GM21737 (cell line): Measurements from ENCODE around the gene DPYSL4.

ENCODE experiments used
- ATAC-seq: cut with Tn5 transposase; IDR thresholded peaks from one replicate; pipeline ENCODE4 v1.9.1; 2021; ENCODE audit warnings: mild to moderate bottlenecking, moderate library complexity; ENCODE audit not compliant: unreplicated experiment

DPYSL4 gene

DNA sequence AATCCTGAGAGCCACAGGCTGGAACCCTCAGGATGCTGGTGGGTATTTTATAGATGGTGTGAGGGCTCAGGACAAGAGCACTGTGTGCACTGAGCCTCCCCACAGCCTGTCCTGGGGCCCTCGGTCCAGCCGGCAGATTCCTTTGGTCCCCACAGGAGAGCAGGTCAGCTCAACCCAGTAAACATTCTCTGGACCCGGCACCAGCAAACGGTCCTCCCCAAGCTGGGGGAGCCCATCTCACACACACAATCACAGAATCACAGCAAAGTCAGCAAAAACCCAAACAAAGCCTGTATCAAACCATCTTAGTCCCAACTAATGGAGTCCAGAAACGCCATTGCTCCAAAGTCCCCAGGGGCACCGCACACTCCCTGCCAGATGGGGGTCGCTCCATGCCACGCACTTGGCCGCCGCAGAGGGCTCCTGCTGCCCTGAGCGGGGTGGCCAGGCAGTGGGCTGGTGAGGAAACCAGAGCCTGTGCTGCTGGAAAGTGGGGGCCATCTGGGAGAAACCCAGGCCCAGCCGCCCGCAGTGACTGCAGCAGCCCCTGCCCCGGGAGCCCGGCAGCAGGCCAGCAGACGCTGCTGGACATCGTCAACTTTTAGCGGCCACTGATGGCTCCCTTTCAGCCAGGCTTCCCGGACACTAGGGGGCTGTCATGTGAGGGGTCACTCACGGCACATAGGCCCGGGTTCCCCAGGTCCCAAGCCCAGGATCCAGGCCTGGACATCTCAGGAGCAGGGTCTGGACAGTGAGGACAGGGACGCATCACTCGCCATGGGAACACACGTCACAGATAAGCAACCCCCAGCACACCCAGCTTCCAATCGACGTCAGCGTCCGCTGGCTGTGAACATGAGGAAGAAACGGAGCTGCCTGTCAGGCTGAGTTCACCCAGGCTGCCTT, 52.6 kb downstream of the DPYSL4 start:
- ATAC-seq = no peak

DNA sequence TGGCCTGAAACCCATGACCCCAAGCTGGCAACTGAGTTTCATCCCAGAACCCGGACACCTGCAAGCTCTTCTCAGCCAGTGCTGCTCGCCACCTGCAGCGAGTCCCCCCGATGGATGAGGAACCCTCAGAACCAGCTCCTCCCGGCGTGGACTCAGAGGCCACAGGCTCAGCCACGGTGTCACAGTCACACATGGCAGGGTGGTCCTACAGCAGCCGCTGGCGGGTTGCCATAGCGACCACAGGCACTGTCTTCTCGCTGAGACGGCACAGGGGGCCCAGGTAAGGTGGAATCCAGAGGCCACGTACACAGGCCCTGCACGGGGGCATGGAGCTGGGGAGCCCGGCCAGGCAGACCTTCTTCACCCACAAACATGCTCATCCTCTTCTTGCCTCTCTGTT, 53.4 kb downstream of the DPYSL4 start:
- ATAC-seq = no peak

DNA sequence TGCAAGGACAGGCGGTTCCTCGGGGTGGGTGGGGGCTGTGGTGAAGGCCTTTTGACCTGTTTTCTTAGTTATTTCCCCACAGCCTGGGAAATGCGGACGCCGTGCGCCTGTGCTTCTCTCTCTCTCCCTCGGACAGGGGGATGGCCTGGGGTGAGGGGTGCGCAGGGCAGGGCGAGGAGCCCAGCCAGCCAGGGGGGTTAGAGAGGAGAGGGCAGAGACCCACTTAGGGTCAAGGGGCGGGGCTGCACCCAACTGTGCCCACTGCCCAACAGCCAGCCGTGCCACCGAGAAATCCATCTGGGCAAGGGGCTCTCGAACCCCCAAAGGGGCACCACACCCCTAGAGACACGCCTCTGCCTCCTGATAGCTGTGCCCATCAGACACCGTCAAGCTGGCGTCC, 53.8 kb downstream of the DPYSL4 start:
- no peak for ATAC-seq

DNA sequence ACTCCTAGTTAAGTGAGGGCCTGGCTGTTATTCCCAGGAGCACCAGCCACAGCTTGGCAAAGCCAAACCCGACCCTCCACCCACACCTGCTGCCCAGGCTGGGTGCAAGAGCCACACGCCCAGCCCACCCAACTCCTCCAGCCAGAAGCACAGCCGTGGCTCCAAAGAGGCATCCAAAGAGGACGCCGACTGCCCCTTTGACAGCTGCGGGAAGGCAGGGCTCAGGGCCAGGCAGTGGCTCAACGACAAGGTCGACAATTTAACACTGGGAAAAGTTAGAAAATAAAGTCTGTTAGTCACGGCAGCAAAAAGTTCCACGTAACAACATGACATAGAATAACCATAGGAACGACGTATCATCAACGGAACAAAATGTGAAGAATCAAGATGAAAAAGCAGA, 54.3 kb downstream of the DPYSL4 start:
- no peak for ATAC-seq

DNA sequence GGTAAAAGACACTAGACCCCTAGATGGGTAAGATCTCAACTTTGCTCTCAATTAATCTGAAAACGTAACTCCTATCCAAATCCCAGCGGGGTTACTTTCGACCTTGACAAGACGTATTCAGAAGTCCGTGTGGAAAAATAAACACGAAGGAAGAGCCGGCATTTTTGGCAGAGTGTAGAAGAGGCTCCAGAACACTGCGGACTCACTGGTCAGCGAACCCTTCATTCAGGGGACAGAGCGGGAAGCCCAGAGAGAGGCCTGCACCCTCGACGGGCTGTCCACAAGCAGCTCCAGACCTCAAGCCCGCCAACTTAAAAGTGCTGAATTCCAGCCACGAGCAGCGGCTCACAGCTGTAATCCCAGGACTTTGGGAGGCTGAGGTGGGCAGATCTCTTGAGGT, 54.7 kb downstream of the DPYSL4 start:
- ATAC-seq = no peak

DNA sequence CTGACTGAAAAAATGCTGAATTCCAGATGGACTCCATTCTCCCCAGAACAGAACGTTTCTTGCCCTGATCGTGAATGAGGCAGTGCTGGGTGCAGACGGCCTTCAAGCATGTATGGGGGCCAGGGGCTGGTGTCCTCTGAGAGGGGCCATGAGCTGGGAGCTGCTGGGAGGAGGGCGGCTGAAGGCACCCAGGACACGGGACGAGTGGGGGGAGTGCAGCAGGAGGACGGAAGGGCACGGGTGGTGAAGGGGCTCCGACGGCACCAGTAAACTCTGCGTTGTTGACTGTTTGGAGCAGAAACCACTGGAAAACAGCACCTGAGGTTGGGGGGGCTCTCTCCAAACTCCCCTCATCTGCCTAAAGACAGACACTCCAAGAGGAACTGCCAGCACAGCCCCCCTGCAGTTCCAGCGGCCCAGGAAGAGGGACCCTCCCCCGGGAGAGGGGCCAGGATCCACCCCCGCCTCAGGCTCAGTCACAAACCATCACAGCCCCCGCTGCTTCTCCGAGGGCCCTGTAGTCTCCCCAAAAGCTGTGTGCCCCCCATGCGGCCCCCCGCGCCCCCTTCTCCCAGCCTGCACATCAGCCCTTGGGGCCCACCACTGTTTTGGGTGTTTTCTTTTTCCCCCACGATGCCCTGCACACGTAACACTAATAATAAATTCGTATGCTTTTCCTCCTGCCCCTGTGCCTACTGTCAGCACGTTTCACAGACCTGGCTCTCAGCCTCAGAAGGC, 55.5 kb downstream of the DPYSL4 start:
- no peak for ATAC-seq

DNA sequence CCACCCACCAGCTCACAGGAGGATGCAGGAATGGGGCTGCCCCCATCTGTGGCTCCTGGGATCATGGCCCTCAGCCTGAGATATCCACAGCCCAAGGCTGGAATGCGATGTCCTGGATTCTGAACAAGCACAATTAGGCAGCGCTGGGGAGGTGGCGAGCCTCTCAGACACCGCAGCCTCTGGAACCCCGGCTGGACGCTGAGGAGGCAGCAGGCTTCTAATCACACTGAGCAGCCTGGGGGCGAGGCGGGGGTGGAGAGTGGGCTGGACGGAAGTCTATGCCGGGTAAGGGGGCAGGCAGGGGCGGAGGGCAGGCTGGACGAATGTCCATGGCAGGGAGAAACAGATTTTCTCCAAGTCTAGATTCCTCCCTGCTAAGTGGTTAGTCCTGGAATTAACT, 56.4 kb downstream of the DPYSL4 start:
- no peak for ATAC-seq

DNA sequence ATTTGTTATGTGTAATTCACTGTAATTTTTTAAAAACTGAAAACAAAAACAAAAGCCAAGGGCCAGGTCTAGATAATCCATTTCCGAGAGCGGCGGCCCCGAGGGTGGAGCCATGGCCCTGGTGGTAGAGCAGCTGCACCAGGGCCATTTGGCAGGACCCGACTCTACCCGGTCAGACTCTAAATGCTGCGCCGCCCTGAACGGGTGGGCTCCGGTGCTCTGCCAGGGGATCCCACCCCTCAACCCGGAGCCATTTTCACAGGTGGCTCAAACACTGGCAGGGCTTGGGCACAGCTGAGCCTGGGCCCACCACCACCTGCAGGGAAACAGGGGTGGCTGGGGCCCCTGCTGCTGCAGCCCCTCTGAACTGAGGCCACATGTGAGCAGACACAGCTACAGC, 56.9 kb downstream of the DPYSL4 start:
- no peak for ATAC-seq

DNA sequence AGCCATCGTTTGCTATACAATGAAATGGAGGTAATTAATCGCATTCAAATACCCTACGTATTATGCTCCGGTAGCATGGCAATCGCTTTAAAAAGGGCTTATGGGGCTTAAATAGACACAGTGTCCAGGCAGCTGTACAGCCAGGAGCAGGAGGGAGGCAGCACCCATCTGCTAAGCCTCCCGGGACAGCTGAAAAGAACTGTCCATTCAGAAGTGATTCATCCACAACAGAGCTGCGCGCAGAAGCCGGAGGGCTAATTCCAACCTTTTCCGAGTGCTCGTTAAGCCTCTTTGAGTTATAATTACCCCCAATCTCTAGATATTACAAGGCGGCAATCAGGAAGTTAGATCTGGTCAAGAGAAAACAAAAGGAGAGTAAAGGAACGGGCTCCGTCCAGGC, 58.3 kb downstream of the DPYSL4 start:
- ATAC-seq = no peak

DNA sequence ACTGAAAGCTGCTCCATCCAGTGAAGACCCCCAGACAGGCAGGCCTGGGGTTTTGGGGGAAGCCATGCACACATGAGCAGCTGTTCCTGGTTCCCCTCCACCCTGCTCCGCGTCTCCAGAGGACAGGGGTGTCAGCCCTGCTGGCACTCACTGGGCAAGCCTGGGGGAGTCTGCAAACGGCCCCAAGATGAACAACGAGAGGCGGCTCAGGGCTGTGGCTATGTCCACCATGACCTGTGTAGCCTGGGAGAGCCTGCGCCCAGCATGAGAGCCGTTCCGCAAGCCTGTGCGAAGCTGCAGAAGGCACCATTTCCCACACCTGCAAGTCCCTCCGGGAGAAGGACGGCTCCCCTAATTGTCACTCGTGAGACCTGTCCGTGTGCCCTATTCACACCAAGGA, 59.5 kb downstream of the DPYSL4 start:
- ATAC-seq = no peak

DNA sequence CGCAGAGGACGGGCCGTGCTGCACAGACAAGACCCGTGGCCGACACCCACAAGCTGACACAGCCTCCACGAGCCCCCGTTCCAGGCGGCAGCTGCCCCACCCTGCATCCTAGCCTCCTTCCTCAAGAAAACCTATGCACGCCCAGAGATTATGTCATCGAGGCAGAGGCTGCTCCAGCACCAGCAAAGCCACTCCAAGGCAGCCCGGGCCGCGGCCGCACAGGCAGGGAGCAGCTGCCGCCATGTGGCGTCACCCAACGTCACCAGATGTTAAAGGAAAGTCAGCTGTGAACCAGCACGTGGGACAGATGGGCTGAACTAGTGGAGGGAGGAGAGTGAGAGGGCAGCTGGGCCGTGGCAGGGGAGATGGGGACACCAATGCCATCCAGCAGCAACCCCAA, 61.2 kb downstream of the DPYSL4 start:
- ATAC-seq = no peak

DNA sequence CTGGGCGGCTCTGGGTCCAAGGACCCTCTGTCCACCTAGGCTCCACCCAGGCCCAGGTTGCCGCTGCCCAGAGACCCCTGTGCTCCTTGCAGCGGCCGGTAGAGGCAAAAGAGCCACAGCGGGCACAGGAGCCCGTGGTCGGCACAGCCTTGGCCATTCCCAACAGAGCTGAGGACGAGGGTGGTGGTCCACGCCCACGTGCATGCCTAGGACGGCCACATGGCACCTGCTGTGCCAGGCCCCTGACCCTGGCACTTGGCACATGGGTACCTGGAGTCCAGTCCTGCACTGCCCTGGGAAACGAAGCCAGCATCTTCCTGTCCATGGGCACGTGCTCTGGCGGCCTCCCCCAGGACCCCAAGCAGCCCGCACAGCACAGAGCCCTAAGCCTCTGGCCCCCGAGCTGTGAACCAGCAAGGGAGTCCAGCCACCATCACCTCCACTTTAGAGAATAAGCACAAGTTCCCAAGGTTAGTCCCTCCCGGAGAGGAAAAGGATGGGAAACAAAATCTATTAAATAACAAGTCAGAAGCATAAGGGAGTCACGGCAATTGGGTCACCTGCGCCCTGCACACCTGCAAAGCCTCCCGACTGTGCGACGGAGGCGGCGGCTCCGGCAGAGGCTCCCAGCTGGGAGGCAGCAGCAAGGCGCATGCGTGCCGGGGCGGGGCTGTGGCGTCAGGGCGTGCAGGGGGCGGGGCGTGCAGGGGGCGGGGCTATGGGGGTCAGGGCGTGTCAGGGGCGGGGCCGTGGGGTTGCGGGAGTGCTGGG, 61.9 kb downstream of the DPYSL4 start:
- ATAC-seq = no peak

DNA sequence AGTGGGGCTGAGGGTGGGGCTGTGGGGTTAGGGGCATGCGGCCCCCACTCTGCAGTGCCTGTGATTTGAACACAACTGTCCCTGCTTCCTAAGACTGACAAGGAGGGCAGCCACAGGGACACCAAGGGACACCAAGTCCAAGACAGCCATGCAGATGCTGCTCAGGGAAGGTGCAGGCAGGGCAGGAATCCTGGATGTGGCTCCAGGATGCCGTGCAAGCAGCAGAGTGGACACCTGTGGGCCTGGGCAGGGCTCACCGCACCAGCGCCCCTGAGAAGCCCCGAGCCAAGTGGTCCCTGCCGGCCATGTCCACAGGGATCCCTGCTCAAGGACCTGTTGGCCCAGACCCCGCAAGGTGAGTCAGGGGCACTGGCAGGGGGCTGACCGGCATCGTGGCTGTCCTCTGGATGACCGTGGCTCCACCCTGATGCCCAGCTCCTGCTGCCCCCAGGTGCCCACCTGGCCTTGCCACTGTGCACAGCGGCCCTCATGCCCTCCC, 62.5 kb downstream of the DPYSL4 start:
- no peak for ATAC-seq

DNA sequence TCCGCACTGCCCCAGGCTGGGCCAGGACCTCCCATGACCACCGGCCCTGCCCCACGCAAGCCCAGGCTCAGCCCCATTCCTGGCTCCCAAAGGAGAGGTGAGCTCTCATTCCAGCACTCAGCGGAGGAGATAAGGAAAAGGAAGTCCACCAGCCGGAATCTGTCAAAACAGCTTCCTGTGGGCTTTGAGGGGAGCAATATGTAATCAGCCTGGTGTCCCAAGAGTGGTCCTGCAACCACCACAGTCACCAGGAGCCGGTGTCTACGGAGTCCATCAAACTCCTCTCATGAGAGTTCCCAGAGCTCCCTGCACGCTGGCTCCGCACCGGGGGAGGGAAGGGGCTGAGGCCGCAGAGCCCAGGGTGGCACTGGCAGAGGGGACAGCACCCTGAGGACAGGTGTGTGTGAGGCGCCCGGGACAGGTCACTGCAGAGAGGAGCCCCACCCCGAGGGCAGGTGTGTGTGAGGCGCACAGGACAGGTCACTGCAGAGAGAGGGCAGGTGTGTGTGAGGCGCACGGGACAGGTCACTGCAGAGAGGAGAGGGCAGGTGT, 63.2 kb downstream of the DPYSL4 start:
- no peak for ATAC-seq

DNA sequence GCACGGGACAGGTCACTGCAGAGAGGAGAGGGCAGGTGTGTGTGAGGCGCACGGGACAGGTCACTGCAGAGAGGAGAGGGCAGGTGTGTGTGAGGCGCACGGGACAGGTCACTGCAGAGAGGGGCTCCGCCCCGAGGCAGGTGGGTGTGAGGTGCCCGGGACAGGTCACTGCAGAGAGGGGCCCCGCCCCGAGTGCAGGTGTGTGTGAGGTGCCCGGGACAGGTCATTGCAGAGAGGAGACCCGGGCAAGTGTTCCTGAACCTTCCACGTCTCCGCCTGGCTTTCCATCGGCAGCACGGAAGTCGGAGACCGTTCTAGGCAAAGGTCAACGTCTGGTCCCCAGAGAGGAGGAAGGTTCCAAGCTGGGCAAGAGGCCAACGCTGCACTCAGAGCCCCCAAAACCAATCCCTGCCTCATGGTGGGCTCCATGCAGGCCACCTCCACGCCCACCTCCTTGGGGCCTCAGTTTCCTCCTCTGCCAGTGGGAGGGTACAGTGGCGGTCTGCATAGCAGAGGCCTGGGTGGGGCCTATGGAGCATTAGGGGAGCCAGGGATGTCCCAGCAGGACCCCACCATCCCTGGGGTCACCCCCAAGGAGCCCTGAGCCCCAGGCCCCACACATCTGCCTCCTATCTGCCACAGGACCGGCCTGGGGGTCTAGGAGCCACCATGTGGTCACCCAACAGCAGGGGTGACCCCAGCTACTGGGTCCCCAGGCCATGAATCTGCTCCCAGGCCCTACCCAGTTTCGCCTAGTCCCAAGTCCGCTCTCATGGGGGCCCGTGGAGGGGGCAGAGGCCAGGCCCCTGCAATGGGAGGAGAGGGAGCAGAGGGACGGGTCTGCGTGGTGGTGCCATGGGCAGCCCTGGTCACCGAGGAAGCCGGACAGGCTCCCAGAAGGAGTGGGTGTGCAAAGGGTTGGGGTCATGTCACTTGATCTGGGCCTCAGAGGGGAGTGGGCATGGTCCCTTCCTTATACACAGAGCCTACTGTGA, 64.0 kb downstream of the DPYSL4 start:
- ATAC-seq = no peak

DNA sequence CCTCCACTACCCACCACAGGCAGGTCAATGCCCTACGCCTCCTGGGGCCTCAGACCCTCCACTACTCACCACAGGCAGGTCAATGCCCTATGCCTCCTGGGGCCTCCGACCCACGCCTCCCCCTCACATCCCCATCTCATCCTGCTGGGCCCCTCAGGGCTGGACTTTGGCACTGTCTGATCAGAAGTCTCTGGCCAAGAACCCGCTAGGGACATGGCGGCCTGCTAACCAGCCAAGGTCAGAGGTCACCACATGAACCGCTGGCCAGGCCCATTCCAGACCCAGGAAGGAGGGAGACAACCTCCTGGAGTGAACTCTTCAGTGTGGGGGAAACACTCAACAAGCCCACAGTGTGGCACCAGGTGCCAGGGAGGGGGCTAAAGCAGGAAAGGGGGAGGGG, 65.2 kb downstream of the DPYSL4 start:
- ATAC-seq = no peak

DNA sequence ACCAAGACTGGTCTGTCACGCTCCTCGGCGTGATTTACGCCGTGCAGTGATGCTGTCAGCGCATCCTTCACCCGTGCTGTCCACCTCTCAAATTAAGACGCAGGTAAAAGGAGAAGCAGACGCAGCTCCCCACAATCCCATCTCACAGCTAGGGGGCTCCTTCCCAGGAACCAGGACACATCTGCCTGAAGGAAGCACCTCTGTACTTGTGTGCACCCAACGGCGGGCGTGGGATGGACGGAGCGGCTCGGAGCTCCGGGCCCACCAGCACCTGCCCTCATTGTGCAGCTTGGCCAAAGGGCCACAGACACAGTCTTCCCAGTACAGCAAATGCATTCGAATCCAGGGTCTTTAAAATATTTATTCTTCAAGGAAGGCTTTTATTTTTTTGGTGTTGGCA, 65.7 kb downstream of the DPYSL4 start:
- no peak for ATAC-seq

DNA sequence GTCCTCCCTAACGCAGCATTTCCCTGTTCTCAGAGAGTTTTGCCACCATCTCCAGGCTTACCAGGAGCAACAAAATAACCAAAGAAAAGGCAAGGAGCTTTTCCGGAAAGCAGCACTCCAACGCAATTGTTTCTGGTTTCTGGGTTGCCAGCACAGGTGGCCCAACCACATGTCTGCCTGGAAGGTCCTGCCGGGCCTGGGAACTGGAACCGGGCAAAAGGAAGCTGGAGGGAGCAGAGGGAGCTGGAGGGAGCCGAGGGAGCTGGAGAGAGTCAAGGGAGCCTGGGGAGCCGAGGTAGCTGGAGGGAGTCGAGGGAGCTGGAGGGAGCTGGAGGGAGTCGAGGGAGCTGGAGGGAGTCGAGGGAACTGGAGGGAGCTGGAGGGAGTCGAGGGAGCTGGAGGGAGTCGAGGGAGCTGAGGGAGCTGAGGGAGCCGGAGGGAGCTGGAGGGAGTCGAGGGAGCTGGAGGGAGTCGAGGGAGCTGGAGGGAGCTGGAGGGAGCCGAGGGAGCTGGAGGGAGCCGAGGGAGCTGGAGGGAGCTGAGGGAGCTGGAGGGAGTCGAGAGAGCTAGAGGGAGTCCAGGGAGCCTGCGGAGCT, 66.4 kb downstream of the DPYSL4 start:
- no peak for ATAC-seq

DNA sequence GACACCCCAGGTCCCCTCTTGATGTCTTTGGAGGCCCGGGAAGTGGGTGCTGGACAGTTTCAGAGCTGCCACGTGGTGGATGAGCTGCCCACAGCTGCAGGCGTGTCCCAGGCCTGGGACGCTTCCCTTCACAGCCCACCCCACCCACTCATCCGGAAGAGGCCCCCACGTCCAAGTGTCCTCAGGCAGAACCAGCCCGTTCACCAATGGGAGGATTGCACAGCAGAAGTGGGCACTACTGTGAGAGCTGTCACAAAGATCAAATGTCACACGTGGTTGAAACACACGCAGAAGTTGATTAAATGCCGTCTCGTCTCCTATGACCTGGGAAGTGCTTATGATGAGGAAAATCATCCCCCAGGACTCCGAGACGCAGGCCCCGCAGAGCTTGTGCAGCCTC, 68.1 kb downstream of the DPYSL4 start:
- no peak for ATAC-seq
